NB4 (cell line): ENCODE results near the gene DENND1A.

ENCODE experiments used
- DNase-seq: peaks from one replicate; pipeline ENCODE4 v3.0.0; 2010; ENCODE audit warnings: low read depth
- H3K4me3 ChIP-seq: one replicate; pipeline ENCODE4 v1.5.1; 2011; ENCODE audit warnings: mild to moderate bottlenecking, low read depth, low read length, moderate library complexity
- CTCF ChIP-seq: IDR thresholded peaks from one replicate; pipeline ENCODE4 v1.5.1; 2012; ENCODE audit warnings: low read depth, low read length
- MAX ChIP-seq: IDR thresholded peaks from 2 replicates; pipeline ENCODE4 v1.6.1; 2011; ENCODE audit warnings: low read depth, low read length
- MYC ChIP-seq: IDR thresholded peaks from 2 replicates; pipeline ENCODE4 v1.6.1; 2011; ENCODE audit warnings: low read depth, low read length
- POLR2A ChIP-seq: IDR thresholded peaks from 2 replicates; pipeline ENCODE4 v1.6.1; 2011; ENCODE audit warnings: mild to moderate bottlenecking; ENCODE audit not compliant: insufficient read length; ENCODE audit errors: extremely low read depth

Gene DENND1A

GRCh38 chr9:123583646-123584045 is 346.3 kb downstream of the DENND1A start:
- TF ChIP-seq MAX (no peak), CTCF (no peak), POLR2A (no peak), MYC (no peak)
- no peak overlapping the region for H3K4me3 ChIP-seq
- no peak for DNase-seq

- DNase-seq: no peak
- H3K4me3 ChIP-seq: no peak overlapping the region
- no peak for TF ChIP-seq MAX
- TF ChIP-seq CTCF: no peak
- TF ChIP-seq MYC: no peak
- no peak for TF ChIP-seq POLR2A
Measured at GRCh38 chr9:123571240-123571639, 358.7 kb downstream of the DENND1A start.

- no peak for DNase-seq
- TF ChIP-seq MAX (no peak), CTCF (no peak), POLR2A (no peak), MYC (no peak)
Measured at GRCh38 chr9:123568691-123569688, 360.9 kb downstream of the DENND1A start.

GRCh38 chr9:123567013-123567412 is 362.9 kb downstream of the DENND1A start:
- no peak overlapping the region for H3K4me3 ChIP-seq
- no peak for DNase-seq
- TF ChIP-seq CTCF (no peak), POLR2A (no peak), MYC (no peak), MAX (no peak)

More at GRCh38 chr9:123568691-123569688, 360.9 kb downstream of the DENND1A start:
- no peak overlapping the region for H3K4me3 ChIP-seq

- DNase-seq: no peak
- H3K4me3 ChIP-seq: no peak overlapping the region
- TF ChIP-seq MYC: no peak
- TF ChIP-seq CTCF: no peak
- TF ChIP-seq POLR2A: no peak
- no peak for TF ChIP-seq MAX
Measured at GRCh38 chr9:123564652-123565051, 365.3 kb downstream of the DENND1A start.
